SK-N-SH (cell line): ENCODE results near the gene SPPL2C. TPM values are rescaled to one million over a fixed set of nuclear protein-coding genes. Genes with fewer than 3 reads are reported as not detected.

Experiments
- CTCF ChIA-PET: fragments of 300-600, 350-600 bp; formaldehyde crosslinking; extraction: SDS; loops from one replicate; lab custom pipeline; 2021; lab: Yijun Ruan, JAX
- POLR2A ChIA-PET: fragments of 350-600 bp; sonication (Branson Sonifier 250); formaldehyde crosslinking; extraction: SDS; loops from one replicate; lab custom pipeline; 2020; ENCODE audit warnings: antibody characterized with exemption, inconsistent platforms; lab: Yijun Ruan, JAX
- DNase-seq: peaks from one replicate; pipeline ENCODE4 v3.0.0; 2012
- H2AFZ ChIP-seq: fragments of 200-600 bp; sonication (generic); 2 replicates; pipeline ENCODE4 v1.8.1; 2016; ENCODE audit warnings: antibody characterized with exemption, mild to moderate bottlenecking, low read depth
- H3F3A ChIP-seq: fragments of 200-600 bp; sonication (generic); replicated peaks from 2 replicates; pipeline ENCODE3; 2016; ENCODE audit warnings: antibody characterized with exemption, mild to moderate bottlenecking; ENCODE audit not compliant: insufficient read depth
- H3K27ac ChIP-seq, 2 experiments: fragments of 200-500 bp in 1 of 2; fragments of 200-600 bp in 1 of 2; sonication (Bioruptor generic) in 1 of 2; sonication (generic), shearing (Covaris generic) in 1 of 2; 2 replicates each; pipeline versions ENCODE4 v1.5.1 to v1.6.1; 2014 to 2016; ENCODE audit warnings: low read depth in 2 of 2, inconsistent platforms in 1 of 2, low read length in 1 of 2, mild to moderate bottlenecking in 1 of 2, mixed read lengths in 1 of 2
- H3K27me3 ChIP-seq: fragments of 200-600 bp; sonication (generic), shearing (Covaris generic); 2 replicates; pipeline ENCODE4 v1.6.1; 2016; ENCODE audit warnings: mixed run types; ENCODE audit not compliant: insufficient read depth
- H3K36me3 ChIP-seq, 2 experiments: fragments of 200-500 bp in 1 of 2; fragments of 200-600 bp in 1 of 2; sonication (Bioruptor generic) in 1 of 2; sonication (generic) in 1 of 2; replicated peaks in 1 of 2; 2 replicates each; pipeline versions ENCODE3 to v1.5.1; 2014 to 2016; ENCODE audit warnings: low read length in 1 of 2, mild to moderate bottlenecking in 1 of 2; ENCODE audit not compliant: insufficient read depth in 2 of 2, control insufficient read depth in 1 of 2
- H3K4me1 ChIP-seq, 2 experiments: fragments of 200-500 bp in 1 of 2; fragments of 200-600 bp in 1 of 2; sonication (Bioruptor generic) in 1 of 2; sonication (generic), shearing (Covaris generic) in 1 of 2; 2 replicates each; pipeline versions ENCODE4 v1.5.1 to v1.6.1; 2014 to 2016; ENCODE audit warnings: low read depth in 1 of 2, low read length in 1 of 2, mixed run types in 1 of 2; ENCODE audit not compliant: insufficient read depth in 2 of 2, control insufficient read depth in 1 of 2
- H3K4me2 ChIP-seq: fragments of 200-600 bp; sonication (generic), shearing (Covaris generic); 2 replicates; pipeline ENCODE4 v1.6.1; 2017; ENCODE audit warnings: mixed run types
- H3K4me3 ChIP-seq, 2 experiments: fragments of 200-500 bp in 1 of 2; fragments of 200-600 bp in 1 of 2; sonication (Bioruptor generic) in 1 of 2; sonication (generic), shearing (Covaris generic) in 1 of 2; 2 replicates each; pipeline versions ENCODE4 v1.5.1 to v1.8.1; 2014 to 2016; ENCODE audit warnings: low read depth in 2 of 2, inconsistent platforms in 1 of 2, low read length in 1 of 2, mild to moderate bottlenecking in 1 of 2, mixed read lengths in 1 of 2, moderate library complexity in 1 of 2
- H3K79me2 ChIP-seq: fragments of 200-600 bp; sonication (generic); 2 replicates; pipeline ENCODE4 v1.8.1; 2017; ENCODE audit warnings: mild to moderate bottlenecking; ENCODE audit not compliant: insufficient read depth
- H3K9ac ChIP-seq: fragments of 200-600 bp; sonication (generic); 2 replicates; pipeline ENCODE4 v1.6.1; 2017; ENCODE audit warnings: mixed run types
- H3K9me2 ChIP-seq: fragments of 200-600 bp; sonication (generic); 2 replicates; pipeline ENCODE4 v1.6.1; 2017; ENCODE audit warnings: mixed run types
- H3K9me3 ChIP-seq: fragments of 200-600 bp; sonication (generic); 2 replicates; pipeline ENCODE4 v1.6.1; 2017; ENCODE audit warnings: mixed run types, mild to moderate bottlenecking, moderate library complexity
- H4K20me1 ChIP-seq: fragments of 200-600 bp; sonication (generic); 2 replicates; pipeline ENCODE4 v1.6.1; 2017; ENCODE audit warnings: mild to moderate bottlenecking, mixed run types; ENCODE audit not compliant: insufficient read depth
- CHD2 ChIP-seq: fragments of 150-350 bp; IDR thresholded peaks from 2 replicates; pipeline ENCODE4 v1.6.1; 2018; ENCODE audit warnings: low read length; ENCODE audit not compliant: partially characterized antibody
- EP300 ChIP-seq, 2 experiments: IDR thresholded peaks; 2 replicates each; pipeline versions ENCODE4 v1.4.0 to v1.6.1; 2012; ENCODE audit warnings: borderline replicate concordance in 1 of 2, low read depth in 1 of 2, low read length in 1 of 2
- FOSL2 ChIP-seq: IDR thresholded peaks from 2 replicates; pipeline ENCODE4 v1.4.0; 2012; ENCODE audit warnings: low read depth, mild to moderate bottlenecking, moderate library complexity, borderline replicate concordance
- FOXJ3 ChIP-seq: sonication (generic); formaldehyde crosslinking; IDR thresholded peaks from 2 replicates; pipeline ENCODE4 v1.5.1; 2020; ENCODE audit warnings: mild to moderate bottlenecking, missing genetic modification reagents
- GATA2 ChIP-seq: sonication (generic); formaldehyde crosslinking; IDR thresholded peaks from 2 replicates; pipeline ENCODE4 v1.5.0; 2020; ENCODE audit warnings: mild to moderate bottlenecking, missing genetic modification reagents
- JUND ChIP-seq: IDR thresholded peaks from 2 replicates; pipeline ENCODE4 v1.4.0; 2012
- MXI1 ChIP-seq: IDR thresholded peaks from 2 replicates; pipeline ENCODE4 v1.6.1; 2012; ENCODE audit warnings: mild to moderate bottlenecking, low read depth, low read length, improper control_type of control experiment
- POLR2AphosphoS5 ChIP-seq: IDR thresholded peaks from 2 replicates; pipeline ENCODE4 v1.6.1; 2012; ENCODE audit warnings: low read depth, low read length
- RAD21 ChIP-seq: IDR thresholded peaks from 2 replicates; pipeline ENCODE4 v1.6.1; 2012; ENCODE audit warnings: mild to moderate bottlenecking, low read length
- SMC3 ChIP-seq: IDR thresholded peaks from 2 replicates; pipeline ENCODE4 v1.6.1; 2012; ENCODE audit warnings: low read depth, low read length, improper control_type of control experiment
- TCF12 ChIP-seq: IDR thresholded peaks from 2 replicates; pipeline ENCODE4 v1.4.0; 2012
- WGBS: methylation state at CpG from one replicate; pipeline ENCODE4 v1.1.6; 2017; ENCODE audit warnings: low lambda C conversion rate; 5-methylcytosine and 5-hydroxymethylcytosine counted together
- polyA plus RNA-seq, 3 experiments: library from polyadenylated mRNA; depleted of rRNA; stranded (reverse); fragments of >200 nt; gene quantifications; 2 replicates each; pipeline ENCODE4 v1.2.3, GENCODE V29; 2012
- TF ChIP-seq, protein P1 (sequence below): fragments of 150-350 bp; IDR thresholded peaks from 2 replicates; pipeline ENCODE4 v1.6.1; 2016; ENCODE audit warnings: mild to moderate bottlenecking, low read depth, low read length
- TF ChIP-seq, protein P2 (sequence below): IDR thresholded peaks from 2 replicates; pipeline ENCODE4 v1.6.1; 2012; ENCODE audit warnings: mild to moderate bottlenecking, low read depth, low read length, moderate library complexity
- TF ChIP-seq, protein P3 (sequence below): IDR thresholded peaks from 2 replicates; pipeline ENCODE4 v1.4.0; 2012; ENCODE audit warnings: low read depth, borderline replicate concordance

The SPPL2C gene
- polyA plus RNA-seq, 1 of the 3 experiments (the other 2 are of a cell fraction) = not detected

DNA sequence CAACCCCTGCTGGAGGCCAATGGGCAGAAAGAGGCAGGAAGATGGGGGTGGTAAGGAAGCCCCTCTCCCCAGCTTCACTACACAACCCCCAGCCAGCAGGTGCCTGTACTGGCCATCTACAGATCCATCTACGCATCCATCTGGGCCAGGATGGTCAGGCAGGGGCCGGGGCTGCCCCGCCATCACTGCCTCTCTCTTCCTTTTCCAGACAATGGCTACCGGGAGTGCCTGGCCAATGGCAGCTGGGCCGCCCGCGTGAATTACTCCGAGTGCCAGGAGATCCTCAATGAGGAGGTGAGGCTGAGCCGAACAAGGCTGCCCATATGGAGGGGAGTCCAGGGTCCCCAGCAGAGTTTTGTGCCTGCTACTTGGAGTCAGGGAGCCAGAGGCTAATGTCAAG is 23.5 kb upstream of the SPPL2C start (continued):
- no peak for TF ChIP-seq GATA2 (CRISPR knock-in tag)
- TF ChIP-seq FOXJ3 (CRISPR knock-in tag) = no peak
- TF ChIP-seq, protein P1, sequence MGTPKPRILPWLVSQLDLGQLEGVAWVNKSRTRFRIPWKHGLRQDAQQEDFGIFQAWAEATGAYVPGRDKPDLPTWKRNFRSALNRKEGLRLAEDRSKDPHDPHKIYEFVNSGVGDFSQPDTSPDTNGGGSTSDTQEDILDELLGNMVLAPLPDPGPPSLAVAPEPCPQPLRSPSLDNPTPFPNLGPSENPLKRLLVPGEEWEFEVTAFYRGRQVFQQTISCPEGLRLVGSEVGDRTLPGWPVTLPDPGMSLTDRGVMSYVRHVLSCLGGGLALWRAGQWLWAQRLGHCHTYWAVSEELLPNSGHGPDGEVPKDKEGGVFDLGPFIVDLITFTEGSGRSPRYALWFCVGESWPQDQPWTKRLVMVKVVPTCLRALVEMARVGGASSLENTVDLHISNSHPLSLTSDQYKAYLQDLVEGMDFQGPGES = no peak
- TF ChIP-seq POLR2AphosphoS5 = no peak
- TF ChIP-seq, protein P2, sequence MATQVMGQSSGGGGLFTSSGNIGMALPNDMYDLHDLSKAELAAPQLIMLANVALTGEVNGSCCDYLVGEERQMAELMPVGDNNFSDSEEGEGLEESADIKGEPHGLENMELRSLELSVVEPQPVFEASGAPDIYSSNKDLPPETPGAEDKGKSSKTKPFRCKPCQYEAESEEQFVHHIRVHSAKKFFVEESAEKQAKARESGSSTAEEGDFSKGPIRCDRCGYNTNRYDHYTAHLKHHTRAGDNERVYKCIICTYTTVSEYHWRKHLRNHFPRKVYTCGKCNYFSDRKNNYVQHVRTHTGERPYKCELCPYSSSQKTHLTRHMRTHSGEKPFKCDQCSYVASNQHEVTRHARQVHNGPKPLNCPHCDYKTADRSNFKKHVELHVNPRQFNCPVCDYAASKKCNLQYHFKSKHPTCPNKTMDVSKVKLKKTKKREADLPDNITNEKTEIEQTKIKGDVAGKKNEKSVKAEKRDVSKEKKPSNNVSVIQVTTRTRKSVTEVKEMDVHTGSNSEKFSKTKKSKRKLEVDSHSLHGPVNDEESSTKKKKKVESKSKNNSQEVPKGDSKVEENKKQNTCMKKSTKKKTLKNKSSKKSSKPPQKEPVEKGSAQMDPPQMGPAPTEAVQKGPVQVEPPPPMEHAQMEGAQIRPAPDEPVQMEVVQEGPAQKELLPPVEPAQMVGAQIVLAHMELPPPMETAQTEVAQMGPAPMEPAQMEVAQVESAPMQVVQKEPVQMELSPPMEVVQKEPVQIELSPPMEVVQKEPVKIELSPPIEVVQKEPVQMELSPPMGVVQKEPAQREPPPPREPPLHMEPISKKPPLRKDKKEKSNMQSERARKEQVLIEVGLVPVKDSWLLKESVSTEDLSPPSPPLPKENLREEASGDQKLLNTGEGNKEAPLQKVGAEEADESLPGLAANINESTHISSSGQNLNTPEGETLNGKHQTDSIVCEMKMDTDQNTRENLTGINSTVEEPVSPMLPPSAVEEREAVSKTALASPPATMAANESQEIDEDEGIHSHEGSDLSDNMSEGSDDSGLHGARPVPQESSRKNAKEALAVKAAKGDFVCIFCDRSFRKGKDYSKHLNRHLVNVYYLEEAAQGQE = no peak

DNA sequence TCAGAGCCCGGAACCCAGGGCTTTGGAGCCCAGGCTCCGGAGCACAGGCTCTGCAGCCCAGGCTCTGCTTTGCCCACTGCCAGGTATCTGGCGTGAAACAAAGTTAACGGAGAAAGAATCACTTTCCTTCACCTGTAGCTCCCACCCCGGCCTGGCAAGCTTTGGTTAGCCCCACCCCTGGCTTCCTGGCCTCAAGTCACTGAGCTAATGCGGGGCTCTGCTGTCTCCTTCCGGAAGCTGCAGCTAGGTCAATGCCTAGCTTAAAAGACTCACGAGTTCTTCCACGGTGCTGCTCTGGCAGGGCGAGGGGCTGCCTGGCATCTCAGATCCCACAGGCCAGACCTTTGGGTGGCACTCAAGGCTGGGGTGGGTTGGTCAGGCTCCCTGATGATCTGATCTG is 21.1 kb upstream of the SPPL2C start:
- Histone ChIP-seq H3K4me3 (no peak overlapping the region), H3F3A (no peaks in the 10 kb centered on the region), H4K20me1 (no peaks in the 10 kb centered on the region), H3K79me2 (no peaks in the 10 kb centered on the region), H3K4me1 (peaks cover 0 to 55% of the 10 kb centered on the region in 2 experiments; a peak in 3 of 4 replicates), H3K27me3 (no peaks in the 10 kb centered on the region), H3K9me2 (no peaks in the 10 kb centered on the region), H3K9ac (no peak overlapping the region), H3K4me2 (no peak overlapping the region), H3K27ac (no peak overlapping the region), H3K36me3 (no peaks in the 10 kb centered on the region), H2AFZ (no peak overlapping the region), H3K9me3 (no peaks in the 10 kb centered on the region)
- ChIA-PET POLR2A (no interaction called here), CTCF (interaction anchor here (0.8 to 18.6 kb wide), 7 partner anchors 8 to 183 kb away, joined by 3 to 327 read pairs (median 4); partner anchors contain the start of gene SPPL2C)
- WGBS = 82% methylated on average over 10 of the region's 10 CpGs
- DNase-seq = no peak
- TF ChIP-seq EP300 (IDR thresholded peaks at IDR 0.05; ENCODE audit: borderline replicate concordance in 1 of 2, low read depth in 1 of 2, low read length in 1 of 2) (no peak), SMC3 (no peak), RAD21 (no peak), FOSL2 (no peak), MXI1 (no peak), TCF12 (no peak), JUND (no peak), CHD2 (no peak)
- TF ChIP-seq, protein P3, sequence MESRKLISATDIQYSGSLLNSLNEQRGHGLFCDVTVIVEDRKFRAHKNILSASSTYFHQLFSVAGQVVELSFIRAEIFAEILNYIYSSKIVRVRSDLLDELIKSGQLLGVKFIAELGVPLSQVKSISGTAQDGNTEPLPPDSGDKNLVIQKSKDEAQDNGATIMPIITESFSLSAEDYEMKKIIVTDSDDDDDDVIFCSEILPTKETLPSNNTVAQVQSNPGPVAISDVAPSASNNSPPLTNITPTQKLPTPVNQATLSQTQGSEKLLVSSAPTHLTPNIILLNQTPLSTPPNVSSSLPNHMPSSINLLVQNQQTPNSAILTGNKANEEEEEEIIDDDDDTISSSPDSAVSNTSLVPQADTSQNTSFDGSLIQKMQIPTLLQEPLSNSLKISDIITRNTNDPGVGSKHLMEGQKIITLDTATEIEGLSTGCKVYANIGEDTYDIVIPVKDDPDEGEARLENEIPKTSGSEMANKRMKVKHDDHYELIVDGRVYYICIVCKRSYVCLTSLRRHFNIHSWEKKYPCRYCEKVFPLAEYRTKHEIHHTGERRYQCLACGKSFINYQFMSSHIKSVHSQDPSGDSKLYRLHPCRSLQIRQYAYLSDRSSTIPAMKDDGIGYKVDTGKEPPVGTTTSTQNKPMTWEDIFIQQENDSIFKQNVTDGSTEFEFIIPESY = no peak
